Nephron progenitor cell (in vitro differentiated cells): Measurements from ENCODE around the gene RRAS2.
"Not testable (repeated sequence)": the region's sequence is repeated elsewhere in the genome, so short reads cannot be mapped to it uniquely, and the experiment has no call there.

ENCODE experiments used
- DNase-seq: peaks from one replicate; pipeline ENCODE4 v3.0.0; 2021
- H3K27ac Mint-ChIP-seq: 2 replicates; pipeline ENCODE4 v1.8.0; 2021; ENCODE audit warnings: mild to moderate bottlenecking, moderate library complexity, mixed read lengths
- H3K27me3 Mint-ChIP-seq: 2 replicates; pipeline ENCODE4 v1.8.0; 2021; ENCODE audit warnings: mild to moderate bottlenecking, low read depth, mixed read lengths; ENCODE audit not compliant: poor library complexity
- H3K36me3 Mint-ChIP-seq: 2 replicates; pipeline ENCODE4 v1.8.0; 2021; ENCODE audit warnings: low read depth, mixed read lengths
- H3K4me1 Mint-ChIP-seq: 2 replicates; pipeline ENCODE4 v1.8.0; 2021; ENCODE audit warnings: mixed read lengths
- H3K4me3 Mint-ChIP-seq: 2 replicates; pipeline ENCODE4 v1.8.0; 2021; ENCODE audit warnings: mild to moderate bottlenecking, moderate library complexity, mixed read lengths
- H3K9me3 Mint-ChIP-seq: 2 replicates; pipeline ENCODE4 v1.8.0; 2021; ENCODE audit warnings: mild to moderate bottlenecking, moderate library complexity, mixed read lengths
- TF ChIP-seq, protein P1 (sequence below): fragments of 200-600 bp; sonication (generic); IDR thresholded peaks from 2 replicates; pipeline ENCODE4 v1.5.0; 2021; ENCODE audit warnings: antibody characterized with exemption

Gene RRAS2

DNA sequence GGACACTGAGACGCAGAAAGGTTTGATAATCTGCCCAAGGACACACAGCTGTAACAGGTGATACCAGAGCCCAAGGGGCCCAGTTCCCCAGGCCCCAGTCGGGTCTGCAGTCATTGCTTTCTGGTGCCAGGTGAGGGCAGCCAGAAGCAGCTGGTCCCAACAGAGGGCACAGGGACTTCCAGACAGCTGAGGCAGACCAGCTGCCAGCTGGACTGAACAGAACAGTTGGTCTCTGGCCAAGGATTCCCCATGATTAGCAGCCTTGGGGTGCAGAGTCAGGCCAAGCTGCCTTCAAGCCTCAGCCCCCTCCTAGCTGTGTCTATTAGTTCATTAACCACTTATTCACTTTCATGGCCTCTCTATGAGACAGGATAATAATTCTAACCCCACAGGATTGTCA is 105.6 kb downstream of the RRAS2 start:
- no peaks in the 10 kb centered on the region for H3K9me3 Mint-ChIP-seq
- no peak overlapping the region for H3K27ac Mint-ChIP-seq
- H3K4me3 Mint-ChIP-seq: no peak overlapping the region
- H3K27me3 Mint-ChIP-seq: peaks cover 3% of the 10 kb centered on the region
- TF ChIP-seq, protein P1, sequence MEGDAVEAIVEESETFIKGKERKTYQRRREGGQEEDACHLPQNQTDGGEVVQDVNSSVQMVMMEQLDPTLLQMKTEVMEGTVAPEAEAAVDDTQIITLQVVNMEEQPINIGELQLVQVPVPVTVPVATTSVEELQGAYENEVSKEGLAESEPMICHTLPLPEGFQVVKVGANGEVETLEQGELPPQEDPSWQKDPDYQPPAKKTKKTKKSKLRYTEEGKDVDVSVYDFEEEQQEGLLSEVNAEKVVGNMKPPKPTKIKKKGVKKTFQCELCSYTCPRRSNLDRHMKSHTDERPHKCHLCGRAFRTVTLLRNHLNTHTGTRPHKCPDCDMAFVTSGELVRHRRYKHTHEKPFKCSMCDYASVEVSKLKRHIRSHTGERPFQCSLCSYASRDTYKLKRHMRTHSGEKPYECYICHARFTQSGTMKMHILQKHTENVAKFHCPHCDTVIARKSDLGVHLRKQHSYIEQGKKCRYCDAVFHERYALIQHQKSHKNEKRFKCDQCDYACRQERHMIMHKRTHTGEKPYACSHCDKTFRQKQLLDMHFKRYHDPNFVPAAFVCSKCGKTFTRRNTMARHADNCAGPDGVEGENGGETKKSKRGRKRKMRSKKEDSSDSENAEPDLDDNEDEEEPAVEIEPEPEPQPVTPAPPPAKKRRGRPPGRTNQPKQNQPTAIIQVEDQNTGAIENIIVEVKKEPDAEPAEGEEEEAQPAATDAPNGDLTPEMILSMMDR: no peak
- DNase-seq: no peak
- peaks cover 20% of the 10 kb centered on the region for H3K4me1 Mint-ChIP-seq
- peaks cover 31% of the 10 kb centered on the region for H3K36me3 Mint-ChIP-seq

DNA sequence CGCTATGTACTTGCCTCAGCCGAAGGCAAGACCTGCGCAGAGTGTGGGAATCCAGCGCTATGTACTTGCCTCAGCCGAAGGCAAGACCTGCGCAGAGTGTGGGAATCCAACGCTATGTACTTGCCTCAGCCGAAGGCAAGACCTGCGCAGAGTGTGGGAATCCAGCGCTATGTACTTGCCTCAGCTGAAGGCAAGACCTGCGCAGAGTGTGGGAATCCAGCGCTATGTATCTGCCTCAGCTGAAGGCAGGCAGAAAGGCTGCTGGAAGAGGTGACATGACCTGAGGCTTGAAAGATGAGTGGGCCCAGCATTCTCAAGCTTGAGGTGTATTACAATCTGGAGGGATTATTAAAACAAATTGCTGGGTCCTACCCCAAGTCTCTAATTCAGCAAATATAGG is 106.5 kb downstream of the RRAS2 start:
- H3K27ac Mint-ChIP-seq, DNase-seq, H3K27me3 Mint-ChIP-seq, H3K9me3 Mint-ChIP-seq, H3K4me3 Mint-ChIP-seq: not testable (repeated sequence)
- Mint-ChIP-seq H3K36me3 (peaks cover 30% of the 10 kb centered on the region), H3K4me1 (peaks cover 23% of the 10 kb centered on the region)

DNA sequence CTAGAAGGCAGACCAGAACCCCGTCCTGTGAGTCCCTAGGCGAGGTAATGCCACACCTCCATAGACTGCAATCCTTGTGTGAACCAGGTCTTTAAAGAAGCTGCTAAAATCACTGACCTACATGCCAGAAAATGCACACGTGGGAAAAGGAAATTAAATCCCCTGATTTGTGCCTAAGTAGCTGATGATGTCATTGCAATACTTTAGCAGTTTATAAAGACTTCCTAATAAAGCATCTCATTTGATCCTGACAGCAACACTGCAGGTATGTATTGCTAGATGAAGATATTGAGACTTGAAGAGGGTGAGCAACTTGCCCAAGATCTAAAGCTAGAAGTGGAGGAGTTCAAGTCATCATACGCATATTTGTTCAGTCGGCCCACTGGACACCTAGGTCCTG is 107.2 kb downstream of the RRAS2 start:
- no peak for DNase-seq
- peaks cover 3% of the 10 kb centered on the region for H3K27me3 Mint-ChIP-seq
- H3K4me3 Mint-ChIP-seq: no peak overlapping the region
- no peaks in the 10 kb centered on the region for H3K9me3 Mint-ChIP-seq
- peaks cover 30% of the 10 kb centered on the region for H3K36me3 Mint-ChIP-seq
- TF ChIP-seq, protein P1: no peak
- no peak overlapping the region for H3K27ac Mint-ChIP-seq
- H3K4me1 Mint-ChIP-seq: peaks cover 29% of the 10 kb centered on the region

DNA sequence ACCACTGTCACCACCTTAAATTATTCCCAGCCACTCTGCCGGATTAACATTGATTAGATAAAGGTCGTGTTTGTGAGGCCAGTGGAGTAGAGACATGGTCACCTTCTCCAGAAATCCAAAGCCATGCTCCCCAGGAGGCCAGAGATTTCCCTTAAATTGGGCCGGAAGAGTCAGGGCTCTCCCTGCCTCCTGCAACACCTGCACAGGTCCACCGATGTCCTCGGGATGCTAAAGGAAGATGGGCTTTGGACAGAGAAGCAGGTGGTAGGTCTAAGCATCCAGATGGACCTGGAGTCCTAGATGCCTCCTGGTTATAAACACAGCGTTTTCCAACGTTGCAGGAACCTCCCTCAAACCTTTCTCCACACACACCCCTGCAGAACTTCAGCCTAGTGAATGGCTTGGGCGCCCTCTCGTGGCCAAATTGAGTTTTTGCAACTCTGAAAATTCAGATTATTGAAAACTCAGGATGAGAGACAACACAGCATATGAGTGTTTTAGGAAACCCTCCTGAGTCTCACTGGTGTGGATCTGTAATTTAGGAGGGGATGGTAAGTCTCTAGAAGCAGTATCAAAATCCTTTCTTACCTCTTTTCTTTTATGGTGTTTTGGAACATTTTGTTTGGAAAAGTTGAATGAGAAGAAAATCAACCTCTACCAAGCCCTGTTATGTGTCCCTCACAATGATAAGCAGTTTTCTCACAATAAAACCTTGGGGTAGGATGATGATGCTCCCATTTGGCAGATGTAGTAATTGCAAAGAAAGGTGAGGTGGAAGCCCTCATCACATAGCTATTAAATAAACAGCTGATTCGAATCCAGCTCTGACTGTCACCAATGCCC is 109.6 kb downstream of the RRAS2 start:
- Mint-ChIP-seq H3K27ac (no peak overlapping the region), H3K27me3 (peaks cover 3% of the 10 kb centered on the region), H3K4me1 (peaks cover 32% of the 10 kb centered on the region), H3K9me3 (no peaks in the 10 kb centered on the region), H3K36me3 (peaks cover 11% of the 10 kb centered on the region), H3K4me3 (no peak overlapping the region)
- TF ChIP-seq, protein P1: peak; percentile 92
- peak; percentile 75 for DNase-seq

DNA sequence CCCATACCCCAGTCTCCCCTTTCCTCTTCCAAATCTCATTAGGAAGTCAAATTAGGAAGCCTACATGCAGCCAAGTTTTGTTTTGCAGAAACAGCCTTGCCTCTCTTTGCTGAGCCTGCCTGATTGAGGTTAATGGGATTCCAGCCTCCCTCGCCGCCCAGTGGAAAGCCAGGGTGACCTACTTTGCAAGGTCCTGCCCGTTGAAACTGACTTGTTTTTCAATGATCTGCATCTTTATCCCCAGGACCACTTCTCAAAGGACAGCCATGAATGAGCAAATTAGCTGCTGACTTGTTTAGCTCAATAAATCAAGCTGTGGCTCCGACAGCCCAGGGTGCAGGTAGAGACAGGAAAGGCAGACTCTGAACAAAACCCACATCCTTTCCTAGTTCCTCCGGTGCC is 110.4 kb downstream of the RRAS2 start:
- peaks cover 27% of the 10 kb centered on the region for H3K4me1 Mint-ChIP-seq
- H3K36me3 Mint-ChIP-seq: peaks cover 10% of the 10 kb centered on the region
- H3K27ac Mint-ChIP-seq: no peak overlapping the region
- peak; percentile 16 for DNase-seq
- TF ChIP-seq, protein P1: no peak
- no peak overlapping the region for H3K4me3 Mint-ChIP-seq
- H3K27me3 Mint-ChIP-seq: peaks cover 3% of the 10 kb centered on the region
- H3K9me3 Mint-ChIP-seq: no peaks in the 10 kb centered on the region

DNA sequence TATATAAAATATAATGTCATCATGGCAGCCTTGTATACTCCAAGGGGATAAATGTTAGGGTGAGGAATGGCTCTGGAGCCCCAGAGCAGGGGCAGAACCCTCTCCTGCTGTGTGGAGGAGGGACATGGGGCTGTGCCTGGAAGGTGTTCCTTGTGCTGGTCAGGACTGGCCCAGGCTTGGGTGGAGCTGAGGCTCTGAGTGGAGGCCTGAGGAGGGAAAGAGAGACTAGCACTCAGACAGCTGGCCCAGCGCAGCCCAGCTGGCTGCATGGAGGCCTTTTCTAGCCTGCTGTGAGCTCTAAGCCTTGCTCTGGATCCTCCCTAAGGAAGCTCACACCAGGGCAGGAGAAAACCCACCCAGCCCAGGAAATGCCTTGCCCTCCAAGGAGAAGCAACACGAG is 113.5 kb downstream of the RRAS2 start:
- peaks cover 27% of the 10 kb centered on the region for H3K4me1 Mint-ChIP-seq
- H3K4me3 Mint-ChIP-seq: no peak overlapping the region
- TF ChIP-seq, protein P1: no peak
- no peak overlapping the region for H3K27ac Mint-ChIP-seq
- DNase-seq: no peak
- no peaks in the 10 kb centered on the region for H3K9me3 Mint-ChIP-seq
- H3K27me3 Mint-ChIP-seq: peaks cover 8% of the 10 kb centered on the region
- peaks cover 10% of the 10 kb centered on the region for H3K36me3 Mint-ChIP-seq
